Adrenal gland (tissue), 5 donors: ENCODE measurements around the gene HACE1.

ENCODE experiments used
- CTCF ChIP-seq, 6 experiments: fragments of 450-650 bp in 4 of 6; fragments of 200-600 bp in 2 of 6; sonication (generic) in 1 of 6; IDR thresholded peaks; 1 replicate in 5 of 6; 2 replicates in 1 of 6; pipeline versions ENCODE4 v1.5.1 to v1.8.0; 2016 to 2021; ENCODE audit warnings: antibody characterized with exemption in 6 of 6, mild to moderate bottlenecking in 2 of 6, moderate library complexity in 1 of 6
- POLR2A ChIP-seq, 2 donors: fragments of 450-650 bp; IDR thresholded peaks; one replicate each; pipeline ENCODE4 v1.6.1; 2017; ENCODE audit warnings: antibody characterized with exemption in 2 of 2, mild to moderate bottlenecking in 2 of 2, moderate library complexity in 1 of 2
- donor health status: DM: no; HTN: no; CAD: no.

- TF ChIP-seq POLR2A (IDR thresholded peaks at IDR 0.05) (no peak), CTCF (IDR thresholded peaks at IDR 0.05) (no peak)
These were observed 160.0 kb downstream of the HACE1 start for GRCh38 chr6:104699593-104700329.
